Gastroesophageal sphincter (tissue), 3 donors: ENCODE data around the gene MACROD2.

Source experiments
- EP300 ChIP-seq: sonication (generic); formaldehyde crosslinking; IDR thresholded peaks from one replicate; pipeline ENCODE4 v1.6.1; 2017; ENCODE audit warnings: antibody characterized with exemption, mild to moderate bottlenecking
- TF ChIP-seq, protein P1 (sequence below), 4 experiments: fragments of 200-600 bp in 2 of 4; fragments of 450-650 bp in 2 of 4; sonication (generic) in 1 of 4; IDR thresholded peaks; one replicate each; pipeline ENCODE4 v1.5.1; 2017 to 2019; ENCODE audit warnings: antibody characterized with exemption in 4 of 4, mild to moderate bottlenecking in 2 of 4, moderate library complexity in 2 of 4

GRCh38 chr20:15205028-15205427 is 1209.7 kb downstream of the MACROD2 start:
- TF ChIP-seq, protein P1, sequence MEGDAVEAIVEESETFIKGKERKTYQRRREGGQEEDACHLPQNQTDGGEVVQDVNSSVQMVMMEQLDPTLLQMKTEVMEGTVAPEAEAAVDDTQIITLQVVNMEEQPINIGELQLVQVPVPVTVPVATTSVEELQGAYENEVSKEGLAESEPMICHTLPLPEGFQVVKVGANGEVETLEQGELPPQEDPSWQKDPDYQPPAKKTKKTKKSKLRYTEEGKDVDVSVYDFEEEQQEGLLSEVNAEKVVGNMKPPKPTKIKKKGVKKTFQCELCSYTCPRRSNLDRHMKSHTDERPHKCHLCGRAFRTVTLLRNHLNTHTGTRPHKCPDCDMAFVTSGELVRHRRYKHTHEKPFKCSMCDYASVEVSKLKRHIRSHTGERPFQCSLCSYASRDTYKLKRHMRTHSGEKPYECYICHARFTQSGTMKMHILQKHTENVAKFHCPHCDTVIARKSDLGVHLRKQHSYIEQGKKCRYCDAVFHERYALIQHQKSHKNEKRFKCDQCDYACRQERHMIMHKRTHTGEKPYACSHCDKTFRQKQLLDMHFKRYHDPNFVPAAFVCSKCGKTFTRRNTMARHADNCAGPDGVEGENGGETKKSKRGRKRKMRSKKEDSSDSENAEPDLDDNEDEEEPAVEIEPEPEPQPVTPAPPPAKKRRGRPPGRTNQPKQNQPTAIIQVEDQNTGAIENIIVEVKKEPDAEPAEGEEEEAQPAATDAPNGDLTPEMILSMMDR (IDR thresholded peaks at IDR 0.05) = no peak
- no peak for TF ChIP-seq EP300
